ENCODE measurements around the gene CRTC3.

CRTC3 gene

GRCh38 chr15:90680371-90680935, 150.7 kb downstream of the CRTC3 start:
- no CpG with 5 or more reads among the region's 6 CpGs for WGBS, 2 donors (ENCODE audit: extremely low coverage in 2 of 2, insufficient read length in 2 of 2, insufficient replicate concordance in 1 of 2)
- Histone ChIP-seq H3K79me1 (ENCODE audit: low read depth, low read length) (no peaks in the 10 kb centered on the region), H3K9ac (ENCODE audit: low read depth, low read length, poor library complexity) (no peak overlapping the region), H2AK5ac (ENCODE audit: low read depth, low read length) (no peak overlapping the region), H3K23ac (ENCODE audit: low read depth, low read length, poor library complexity) (no peak overlapping the region), H2BK5ac (ENCODE audit: low read length) (no peak overlapping the region), H2BK120ac (ENCODE audit: low read depth, low read length) (no peak overlapping the region), H3K18ac (ENCODE audit: low read length) (no peak overlapping the region), H3K36me3 (replicated peaks in 1 of 2; ENCODE audit: control insufficient read depth in 2 of 2, insufficient read depth in 2 of 2, low read length in 2 of 2) (no peaks in the 10 kb centered on the region), H4K91ac (ENCODE audit: low read depth, low read length, poor library complexity) (no peak overlapping the region), H3K27ac (replicated peaks; ENCODE audit: low read length) (no peak overlapping the region), H2AFZ (ENCODE audit: low read length) (no peak overlapping the region), H2BK15ac (ENCODE audit: low read length) (no peak overlapping the region), H2BK12ac (ENCODE audit: low read length) (no peak overlapping the region), H3K4ac (ENCODE audit: low read length) (no peak overlapping the region), H3K27me3 (ENCODE audit: control insufficient read depth in 3 of 3, insufficient read depth in 3 of 3, low read depth in 1 of 3, low read length in 3 of 3) (no peaks in the 10 kb centered on the region), H3K14ac (ENCODE audit: low read length) (no peak overlapping the region), H3K4me2 (ENCODE audit: insufficient read depth, low read length, poor library complexity, severe bottlenecking) (no peak overlapping the region), H3K4me1 (ENCODE audit: control insufficient read depth in 2 of 2, insufficient read depth in 1 of 2, low read depth in 1 of 2, low read length in 2 of 2) (peaks cover 0 to 2% of the 10 kb centered on the region in 2 donors), H3K9me3 (replicated peaks in 1 of 2; ENCODE audit: control insufficient read depth in 2 of 2, insufficient read depth in 1 of 2, low read depth in 1 of 2, low read length in 2 of 2) (no peaks in the 10 kb centered on the region), H3K4me3 (ENCODE audit: low read length in 2 of 2) (no peak overlapping the region), H4K8ac (ENCODE audit: low read depth, low read length) (no peak overlapping the region)
- DNase-seq (ENCODE audit: low spot score): no peak

- Histone ChIP-seq H3K27me3 (ENCODE audit: control insufficient read depth in 3 of 3, insufficient read depth in 3 of 3, low read depth in 1 of 3, low read length in 3 of 3) (no peaks in the 10 kb centered on the region), H3K36me3 (replicated peaks in 1 of 2; ENCODE audit: control insufficient read depth in 2 of 2, insufficient read depth in 2 of 2, low read length in 2 of 2) (no peaks in the 10 kb centered on the region), H2AK5ac (ENCODE audit: low read depth, low read length) (no peak overlapping the region), H4K8ac (ENCODE audit: low read depth, low read length) (no peak overlapping the region), H3K23ac (ENCODE audit: low read depth, low read length, poor library complexity) (no peak overlapping the region), H3K4me1 (ENCODE audit: control insufficient read depth in 2 of 2, insufficient read depth in 1 of 2, low read depth in 1 of 2, low read length in 2 of 2) (peaks cover 0 to 2% of the 10 kb centered on the region in 2 donors), H4K91ac (ENCODE audit: low read depth, low read length, poor library complexity) (no peak overlapping the region), H3K27ac (replicated peaks; ENCODE audit: low read length) (no peak overlapping the region), H3K4me3 (ENCODE audit: low read length in 2 of 2) (no peak overlapping the region), H2BK120ac (ENCODE audit: low read depth, low read length) (no peak overlapping the region), H3K4ac (ENCODE audit: low read length) (no peak overlapping the region), H2BK5ac (ENCODE audit: low read length) (no peak overlapping the region), H2BK12ac (ENCODE audit: low read length) (no peak overlapping the region), H2AFZ (ENCODE audit: low read length) (no peak overlapping the region), H3K9me3 (replicated peaks in 1 of 2; ENCODE audit: control insufficient read depth in 2 of 2, insufficient read depth in 1 of 2, low read depth in 1 of 2, low read length in 2 of 2) (no peaks in the 10 kb centered on the region), H3K9ac (ENCODE audit: low read depth, low read length, poor library complexity) (no peak overlapping the region), H3K14ac (ENCODE audit: low read length) (no peak overlapping the region), H3K79me1 (ENCODE audit: low read depth, low read length) (no peaks in the 10 kb centered on the region), H2BK15ac (ENCODE audit: low read length) (no peak overlapping the region), H3K18ac (ENCODE audit: low read length) (no peak overlapping the region), H3K4me2 (ENCODE audit: insufficient read depth, low read length, poor library complexity, severe bottlenecking) (no peak overlapping the region)
- WGBS, 2 donors (ENCODE audit: extremely low coverage in 2 of 2, insufficient read length in 2 of 2, insufficient replicate concordance in 1 of 2): no CpG with 5 or more reads among the region's 1 CpG
- DNase-seq (ENCODE audit: low spot score): no peak
These were observed 151.3 kb downstream of the CRTC3 start for GRCh38 chr15:90681056-90681455.

- no peak overlapping the region for H2AK5ac ChIP-seq (ENCODE audit: low read depth, low read length)
- H3K27me3 ChIP-seq (ENCODE audit: control insufficient read depth in 3 of 3, insufficient read depth in 3 of 3, low read depth in 1 of 3, low read length in 3 of 3): no peaks in the 10 kb centered on the region
- no peak overlapping the region for H2AFZ ChIP-seq (ENCODE audit: low read length)
- H3K18ac ChIP-seq (ENCODE audit: low read length): no peak overlapping the region
- no peak overlapping the region for H3K23ac ChIP-seq (ENCODE audit: low read depth, low read length, poor library complexity)
- H3K27ac ChIP-seq (replicated peaks; ENCODE audit: low read length): no peak overlapping the region
- H3K9me3 ChIP-seq (replicated peaks in 1 of 2; ENCODE audit: control insufficient read depth in 2 of 2, insufficient read depth in 1 of 2, low read depth in 1 of 2, low read length in 2 of 2): no peaks in the 10 kb centered on the region
- H2BK15ac ChIP-seq (ENCODE audit: low read length): no peak overlapping the region
- no peak overlapping the region for H4K91ac ChIP-seq (ENCODE audit: low read depth, low read length, poor library complexity)
- H3K4me3 ChIP-seq (ENCODE audit: low read length in 2 of 2): no peak overlapping the region
- no peak overlapping the region for H3K9ac ChIP-seq (ENCODE audit: low read depth, low read length, poor library complexity)
- DNase-seq (ENCODE audit: low spot score): no peak
- H3K4me1 ChIP-seq (ENCODE audit: control insufficient read depth in 2 of 2, insufficient read depth in 1 of 2, low read depth in 1 of 2, low read length in 2 of 2): peaks cover 0 to 2% of the 10 kb centered on the region in 2 donors
- H2BK12ac ChIP-seq (ENCODE audit: low read length): no peak overlapping the region
- no peaks in the 10 kb centered on the region for H3K79me1 ChIP-seq (ENCODE audit: low read depth, low read length)
- no peak overlapping the region for H2BK5ac ChIP-seq (ENCODE audit: low read length)
- no peak overlapping the region for H3K4me2 ChIP-seq (ENCODE audit: insufficient read depth, low read length, poor library complexity, severe bottlenecking)
- H4K8ac ChIP-seq (ENCODE audit: low read depth, low read length): no peak overlapping the region
- H3K14ac ChIP-seq (ENCODE audit: low read length): no peak overlapping the region
- H3K4ac ChIP-seq (ENCODE audit: low read length): no peak overlapping the region
- WGBS, 2 donors (ENCODE audit: extremely low coverage in 2 of 2, insufficient read length in 2 of 2, insufficient replicate concordance in 1 of 2): no CpG with 5 or more reads among the region's 9 CpGs
- no peaks in the 10 kb centered on the region for H3K36me3 ChIP-seq (replicated peaks in 1 of 2; ENCODE audit: control insufficient read depth in 2 of 2, insufficient read depth in 2 of 2, low read length in 2 of 2)
- no peak overlapping the region for H2BK120ac ChIP-seq (ENCODE audit: low read depth, low read length)
These were observed 151.8 kb downstream of the CRTC3 start for GRCh38 chr15:90681480-90681879.

GRCh38 chr15:90683371-90683770, 153.6 kb downstream of the CRTC3 start:
- Histone ChIP-seq H3K4ac (ENCODE audit: low read length) (no peak overlapping the region), H2BK15ac (ENCODE audit: low read length) (no peak overlapping the region), H3K4me3 (ENCODE audit: low read length in 2 of 2) (no peak overlapping the region), H2BK12ac (ENCODE audit: low read length) (no peak overlapping the region), H2AK5ac (ENCODE audit: low read depth, low read length) (no peak overlapping the region), H3K9me3 (replicated peaks in 1 of 2; ENCODE audit: control insufficient read depth in 2 of 2, insufficient read depth in 1 of 2, low read depth in 1 of 2, low read length in 2 of 2) (peaks cover 0 to 1% of the 10 kb centered on the region in 2 donors), H3K9ac (ENCODE audit: low read depth, low read length, poor library complexity) (no peak overlapping the region), H2BK120ac (ENCODE audit: low read depth, low read length) (no peak overlapping the region), H3K14ac (ENCODE audit: low read length) (no peak overlapping the region), H2AFZ (ENCODE audit: low read length) (no peak overlapping the region), H3K27ac (replicated peaks; ENCODE audit: low read length) (no peak overlapping the region), H2BK5ac (ENCODE audit: low read length) (no peak overlapping the region), H3K23ac (ENCODE audit: low read depth, low read length, poor library complexity) (no peak overlapping the region), H3K4me1 (ENCODE audit: control insufficient read depth in 2 of 2, insufficient read depth in 1 of 2, low read depth in 1 of 2, low read length in 2 of 2) (peaks cover 0 to 2% of the 10 kb centered on the region in 2 donors), H4K91ac (ENCODE audit: low read depth, low read length, poor library complexity) (no peak overlapping the region), H3K4me2 (ENCODE audit: insufficient read depth, low read length, poor library complexity, severe bottlenecking) (no peak overlapping the region), H3K27me3 (ENCODE audit: control insufficient read depth in 3 of 3, insufficient read depth in 3 of 3, low read depth in 1 of 3, low read length in 3 of 3) (no peaks in the 10 kb centered on the region), H3K36me3 (replicated peaks in 1 of 2; ENCODE audit: control insufficient read depth in 2 of 2, insufficient read depth in 2 of 2, low read length in 2 of 2) (no peaks in the 10 kb centered on the region), H3K18ac (ENCODE audit: low read length) (no peak overlapping the region), H4K8ac (ENCODE audit: low read depth, low read length) (no peak overlapping the region), H3K79me1 (ENCODE audit: low read depth, low read length) (no peaks in the 10 kb centered on the region)
- no peak for DNase-seq (ENCODE audit: low spot score)
- no CpG with 5 or more reads among the region's 10 CpGs for WGBS, 2 donors (ENCODE audit: extremely low coverage in 2 of 2, insufficient read length in 2 of 2, insufficient replicate concordance in 1 of 2)
